BLaER1 (cell line): ENCODE results near the gene TAF10.

Experiments
- H3K27ac ChIP-seq: shearing (Covaris generic); formaldehyde crosslinking; 2 replicates; pipeline ENCODE4 v1.8.1; 2022
- H3K27me3 ChIP-seq: shearing (Covaris generic); formaldehyde crosslinking; 2 replicates; pipeline ENCODE4 v1.8.1; 2022
- H3K36me3 ChIP-seq: shearing (Covaris generic); formaldehyde crosslinking; 2 replicates; pipeline ENCODE4 v1.8.1; 2022
- H3K4me1 ChIP-seq: shearing (Covaris generic); formaldehyde crosslinking; 2 replicates; pipeline ENCODE4 v1.8.1; 2022
- H3K4me2 ChIP-seq: shearing (Covaris generic); formaldehyde crosslinking; 2 replicates; pipeline ENCODE4 v1.8.1; 2022
- H3K4me3 ChIP-seq: shearing (Covaris generic); formaldehyde crosslinking; 2 replicates; pipeline ENCODE4 v1.8.1; 2022
- H3K9ac ChIP-seq: shearing (Covaris generic); formaldehyde crosslinking; 2 replicates; pipeline ENCODE4 v1.8.1; 2022
- H3K9me3 ChIP-seq: shearing (Covaris generic); formaldehyde crosslinking; 2 replicates; pipeline ENCODE4 v1.8.1; 2022
- H4K20me1 ChIP-seq: shearing (Covaris generic); formaldehyde crosslinking; 2 replicates; pipeline ENCODE4 v1.8.1; 2022
- Cebpa-rat ChIP-seq: shearing (Covaris generic); IDR thresholded peaks from 2 replicates; pipeline ENCODE4 v1.8.1; 2022

The TAF10 gene

DNA sequence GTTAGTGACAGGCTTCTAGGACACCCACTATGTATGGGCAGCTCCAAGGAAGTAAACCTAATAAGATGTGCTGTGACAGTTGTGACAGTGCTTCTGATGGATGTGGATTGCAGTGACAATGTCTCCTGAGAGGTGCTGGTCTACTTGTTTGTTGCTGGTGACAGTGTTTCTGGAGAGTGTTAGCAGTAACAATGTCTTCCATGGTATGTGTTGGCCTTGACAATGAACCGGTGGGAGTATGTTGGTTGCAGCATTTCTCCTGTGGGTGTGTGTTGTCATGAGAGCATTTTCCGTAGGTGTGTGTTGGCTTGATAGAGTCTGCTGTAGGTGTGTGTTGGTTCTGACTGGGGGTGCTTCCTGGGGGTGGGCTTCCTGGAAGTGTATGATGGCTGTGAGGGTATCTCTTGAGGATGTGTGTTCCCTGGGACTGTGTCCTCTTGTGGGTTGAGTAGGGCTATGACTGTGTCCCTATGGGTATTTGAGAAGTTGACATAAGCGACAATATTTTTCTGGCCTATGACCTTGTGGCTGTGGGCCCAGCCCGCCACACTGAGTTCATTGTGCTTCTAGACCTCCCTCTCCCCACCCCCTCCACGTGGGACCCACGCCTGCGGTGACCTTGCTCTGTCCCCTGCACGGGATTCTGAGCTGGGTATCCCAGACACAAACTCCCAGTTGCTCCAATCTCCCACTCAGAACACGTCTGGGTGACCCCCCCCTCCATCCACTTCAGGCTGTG is 42.4 kb upstream of the TAF10 start:
- Histone ChIP-seq H3K4me3 (peak overlapping the region; percentile 82), H3K9ac (peak overlapping the region; percentile 84), H3K4me1 (peaks cover 35% of the 10 kb centered on the region), H4K20me1 (peaks cover 25% of the 10 kb centered on the region; the same call in 1 of the 2 replicates), H3K9me3 (no peaks in the 10 kb centered on the region), H3K36me3 (no peaks in the 10 kb centered on the region), H3K4me2 (peak overlapping the region; percentile 82), H3K27ac (peak overlapping the region; percentile 85), H3K27me3 (peaks cover 47% of the 10 kb centered on the region)
- TF ChIP-seq Cebpa-rat = no peak

DNA sequence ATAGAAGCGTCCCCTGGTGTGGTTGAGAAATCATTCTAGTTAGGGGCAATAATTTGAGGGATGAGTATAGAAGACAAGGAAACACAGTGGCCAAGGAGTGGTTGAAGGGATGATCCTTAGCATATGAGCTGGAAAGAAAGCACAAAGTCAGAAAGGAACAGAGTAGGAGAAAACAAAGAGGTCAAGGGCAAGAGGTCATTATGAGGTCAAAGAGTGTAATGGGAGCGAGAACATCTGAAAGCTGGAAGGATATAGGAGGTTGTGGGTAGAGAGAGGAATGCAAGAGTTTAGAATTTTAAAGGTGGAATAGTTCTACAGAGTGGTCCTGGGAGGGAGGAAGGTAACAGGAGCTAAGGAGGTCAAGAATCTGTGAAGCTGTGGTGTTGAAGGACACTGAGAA is 41.6 kb upstream of the TAF10 start:
- Histone ChIP-seq H3K4me3 (no peak overlapping the region), H3K9ac (no peak overlapping the region), H3K4me2 (peak overlapping the region; percentile 82), H3K9me3 (no peaks in the 10 kb centered on the region), H3K27ac (no peak overlapping the region), H4K20me1 (peaks cover 25% of the 10 kb centered on the region; the same call in 1 of the 2 replicates), H3K27me3 (peaks cover 47% of the 10 kb centered on the region), H3K36me3 (no peaks in the 10 kb centered on the region), H3K4me1 (peaks cover 43% of the 10 kb centered on the region)
- no peak for TF ChIP-seq Cebpa-rat

DNA sequence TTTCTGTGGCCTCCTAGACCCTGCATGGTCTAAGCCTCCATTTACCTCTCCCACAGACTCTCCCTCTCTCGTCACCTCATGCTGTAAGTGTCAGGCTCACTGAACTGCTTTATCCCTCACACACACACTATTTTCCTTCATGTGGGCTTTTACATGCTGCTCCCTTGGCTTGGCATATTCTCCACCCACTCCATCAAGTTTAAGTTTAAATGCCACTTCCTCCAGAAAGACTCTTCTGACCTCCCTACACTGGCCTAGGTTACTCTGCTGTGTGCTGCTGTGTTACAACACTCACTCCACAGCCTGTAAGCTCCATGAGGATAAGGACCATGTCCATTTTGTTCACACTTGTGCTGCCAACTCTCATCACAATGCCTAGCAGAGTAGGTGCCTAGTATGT is 41.1 kb upstream of the TAF10 start:
- Histone ChIP-seq H3K9me3 (no peaks in the 10 kb centered on the region), H3K36me3 (no peaks in the 10 kb centered on the region), H3K4me1 (peaks cover 49% of the 10 kb centered on the region), H4K20me1 (peaks cover 25% of the 10 kb centered on the region; the same call in 1 of the 2 replicates), H3K9ac (no peak overlapping the region), H3K27ac (no peak overlapping the region), H3K4me2 (peak overlapping the region; percentile 4), H3K4me3 (no peak overlapping the region), H3K27me3 (peaks cover 47% of the 10 kb centered on the region)
- TF ChIP-seq Cebpa-rat = no peak

DNA sequence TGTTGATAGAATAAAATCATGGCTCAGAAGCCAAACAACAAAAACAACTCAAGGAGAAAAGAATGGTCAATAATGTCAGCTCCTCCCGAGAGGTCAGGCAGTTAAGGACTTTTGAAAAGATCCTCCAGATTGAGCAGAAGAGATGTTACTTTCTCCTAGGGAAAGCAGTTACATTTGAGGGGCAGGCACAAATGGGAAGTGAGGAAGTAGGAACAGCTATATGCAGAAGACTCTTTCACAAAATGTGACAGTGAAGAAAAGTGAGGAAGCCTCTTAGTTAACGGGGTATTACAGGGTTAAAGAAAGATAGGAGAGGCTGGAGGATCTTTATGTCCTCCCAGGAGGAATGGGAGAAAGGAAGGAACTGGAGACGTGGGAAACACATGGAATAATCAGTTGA is 40.2 kb upstream of the TAF10 start:
- Histone ChIP-seq H3K9me3 (no peaks in the 10 kb centered on the region), H3K9ac (no peak overlapping the region), H3K4me3 (no peak overlapping the region), H4K20me1 (peaks cover 25% of the 10 kb centered on the region; the same call in 1 of the 2 replicates), H3K36me3 (no peaks in the 10 kb centered on the region), H3K4me2 (no peak overlapping the region; the same call in 1 of the 2 replicates), H3K27me3 (peaks cover 44% of the 10 kb centered on the region), H3K4me1 (peaks cover 58% of the 10 kb centered on the region), H3K27ac (no peak overlapping the region)
- no peak for TF ChIP-seq Cebpa-rat

DNA sequence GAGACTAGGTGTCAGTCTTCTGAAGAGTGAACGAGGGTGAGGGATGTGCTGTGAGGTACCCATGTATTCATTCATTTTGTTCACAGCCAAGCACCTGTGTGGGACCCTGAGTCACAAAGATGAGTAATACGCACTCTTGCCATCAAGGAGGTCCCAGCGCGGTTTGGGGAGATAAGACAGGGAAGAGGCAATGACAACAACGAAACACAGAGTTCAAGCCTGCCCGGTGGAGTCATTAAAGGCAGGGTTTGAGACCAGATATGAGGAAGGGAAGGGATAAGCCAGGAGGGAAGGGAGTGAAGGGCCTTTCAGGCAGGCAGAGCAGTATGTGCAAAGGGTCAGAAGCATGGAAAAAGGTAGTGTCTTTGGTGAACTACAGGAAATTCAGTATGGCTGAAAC is 39.0 kb upstream of the TAF10 start:
- Histone ChIP-seq H4K20me1 (peaks cover 25% of the 10 kb centered on the region; the same call in 1 of the 2 replicates), H3K9ac (no peak overlapping the region), H3K4me3 (no peak overlapping the region), H3K27me3 (peaks cover 32% of the 10 kb centered on the region), H3K4me1 (peaks cover 63% of the 10 kb centered on the region), H3K36me3 (no peaks in the 10 kb centered on the region), H3K9me3 (no peaks in the 10 kb centered on the region), H3K27ac (no peak overlapping the region), H3K4me2 (no peak overlapping the region)
- no peak for TF ChIP-seq Cebpa-rat

DNA sequence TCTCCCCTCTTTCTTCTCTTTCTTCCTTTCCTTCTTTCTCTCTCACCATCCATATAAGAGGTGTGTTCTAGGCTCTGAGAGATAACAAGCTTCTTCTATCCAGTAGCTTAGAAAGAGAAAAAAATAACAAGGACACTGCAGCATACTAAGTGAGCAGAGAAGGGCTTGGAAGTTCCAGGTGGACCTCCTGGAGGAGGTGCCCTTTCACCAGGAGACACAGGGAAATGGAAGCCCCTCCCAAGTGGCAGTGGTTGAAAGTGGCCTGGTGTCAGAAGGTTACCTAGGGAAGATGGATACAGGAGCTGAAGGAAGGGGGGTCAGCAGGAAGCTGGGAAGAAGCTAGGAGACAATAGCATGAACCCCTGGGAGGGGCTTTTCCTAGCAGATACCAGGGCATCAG is 38.1 kb upstream of the TAF10 start:
- Histone ChIP-seq H4K20me1 (peaks cover 25% of the 10 kb centered on the region; the same call in 1 of the 2 replicates), H3K9ac (no peak overlapping the region), H3K4me2 (no peak overlapping the region), H3K27me3 (peaks cover 25% of the 10 kb centered on the region), H3K4me3 (no peak overlapping the region), H3K4me1 (peaks cover 71% of the 10 kb centered on the region), H3K36me3 (0 out of 2 replicates have a peak, but pooled peaks cover under 1% of the 10 kb centered on the region), H3K9me3 (no peaks in the 10 kb centered on the region), H3K27ac (no peak overlapping the region)
- TF ChIP-seq Cebpa-rat = no peak

DNA sequence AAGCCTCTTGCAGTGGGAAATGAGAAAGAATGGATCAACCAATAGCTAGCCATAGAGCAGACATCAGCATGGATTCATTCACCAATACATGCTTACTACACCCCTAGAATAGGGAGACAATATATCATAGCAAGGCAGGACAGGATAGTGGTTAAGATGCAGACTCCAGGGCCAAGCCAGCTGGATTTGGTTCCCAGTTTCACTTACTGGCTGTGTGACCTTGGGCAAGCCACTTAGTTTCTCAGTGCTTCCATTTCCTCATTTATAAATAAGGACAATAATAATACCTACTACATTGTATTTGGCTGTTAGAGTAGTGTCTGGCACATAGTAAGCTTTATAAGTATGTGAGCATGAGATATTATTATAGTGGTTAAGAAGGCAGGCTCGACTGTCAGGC is 36.5 kb upstream of the TAF10 start:
- Histone ChIP-seq H3K9ac (no peak overlapping the region), H3K27ac (no peak overlapping the region), H3K27me3 (peaks cover 10% of the 10 kb centered on the region; the same call in 1 of the 2 replicates), H3K9me3 (no peaks in the 10 kb centered on the region), H3K4me3 (no peak overlapping the region), H3K4me1 (peaks cover 58% of the 10 kb centered on the region), H3K4me2 (peak overlapping the region; percentile 89; the same call in 1 of the 2 replicates), H4K20me1 (peaks cover 19% of the 10 kb centered on the region; the same call in 1 of the 2 replicates), H3K36me3 (peaks cover 9% of the 10 kb centered on the region)
- TF ChIP-seq Cebpa-rat = no peak

DNA sequence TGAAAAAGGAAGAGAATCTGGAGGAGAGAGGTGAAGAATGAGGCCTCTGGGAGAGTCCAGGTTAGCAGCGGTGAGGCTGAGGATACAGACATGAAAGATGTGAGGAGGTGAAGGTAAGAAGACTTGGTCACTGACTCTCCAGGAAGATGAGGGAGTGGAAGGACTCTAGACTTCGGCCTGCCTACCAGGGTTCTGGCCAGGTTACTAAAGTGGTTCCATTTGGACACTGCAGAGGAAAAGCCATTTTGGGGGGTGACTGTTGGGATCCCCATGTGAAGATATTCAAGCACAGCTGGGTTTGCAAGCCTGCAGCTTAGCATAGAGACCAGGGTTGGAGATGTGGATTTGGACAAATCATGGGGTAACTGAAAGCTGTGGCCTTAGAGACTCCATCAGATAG is 35.8 kb upstream of the TAF10 start:
- Histone ChIP-seq H3K27me3 (peaks cover 5% of the 10 kb centered on the region; the same call in 1 of the 2 replicates), H3K36me3 (peaks cover 9% of the 10 kb centered on the region), H3K9me3 (no peaks in the 10 kb centered on the region), H3K4me3 (0 out of 2 replicates have a peak overlapping the region, but pooled peaks have one; percentile 43), H4K20me1 (peaks cover 12% of the 10 kb centered on the region; the same call in 1 of the 2 replicates), H3K4me2 (peak overlapping the region; percentile 89), H3K27ac (peak overlapping the region; percentile 74), H3K9ac (peak overlapping the region; percentile 46; the same call in 1 of the 2 replicates), H3K4me1 (peaks cover 59% of the 10 kb centered on the region)
- no peak for TF ChIP-seq Cebpa-rat

DNA sequence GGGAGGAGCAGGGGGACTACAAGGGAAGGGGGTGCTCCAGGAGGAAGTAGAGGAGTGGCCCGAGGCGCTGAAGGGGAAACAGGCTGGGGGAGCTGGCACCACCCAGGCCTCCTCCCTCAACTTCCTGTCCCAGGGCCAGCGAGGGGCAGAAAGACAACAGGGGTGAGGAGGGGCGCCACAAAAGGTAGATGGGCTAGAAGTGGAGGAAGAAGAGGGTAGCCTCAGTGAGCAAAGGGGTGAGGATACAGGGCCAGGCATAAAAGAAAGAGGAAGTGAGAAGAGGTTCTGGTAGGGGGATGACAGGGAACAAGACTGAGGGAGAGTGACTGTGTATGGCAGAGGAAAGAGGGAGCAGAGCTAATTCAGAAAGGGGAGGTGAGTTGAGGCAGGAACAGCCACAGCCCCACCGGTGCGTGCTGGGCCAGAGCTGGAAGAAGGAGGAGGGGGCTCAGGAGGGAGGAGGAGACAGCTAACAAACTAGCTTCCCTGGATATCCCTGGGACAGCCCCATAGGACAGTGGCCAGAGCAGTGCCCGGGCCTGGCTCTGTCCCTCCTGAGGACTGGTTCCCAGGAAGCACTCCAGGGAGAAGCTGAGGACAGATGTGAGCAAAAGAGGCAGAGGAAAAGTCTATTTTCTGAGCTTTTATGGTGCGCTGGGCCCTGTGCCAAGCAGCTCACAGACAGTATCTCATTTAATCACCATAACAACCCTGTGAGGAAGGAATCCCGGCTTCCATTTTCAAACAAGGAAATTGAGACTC is 35.1 kb upstream of the TAF10 start:
- H3K9ac ChIP-seq = peak overlapping the region; percentile 46
- H3K4me1 ChIP-seq = peaks cover 55% of the 10 kb centered on the region
- H3K27me3 ChIP-seq = no peaks in the 10 kb centered on the region
- peak overlapping the region; percentile 89 for H3K4me2 ChIP-seq
- H4K20me1 ChIP-seq = peaks cover 5% of the 10 kb centered on the region; the same call in 1 of the 2 replicates
- peak overlapping the region; percentile 43 for H3K4me3 ChIP-seq
- H3K27ac ChIP-seq = peak overlapping the region; percentile 74
- H3K9me3 ChIP-seq = no peaks in the 10 kb centered on the region
- TF ChIP-seq Cebpa-rat = no peak
- H3K36me3 ChIP-seq = peaks cover 9% of the 10 kb centered on the region

DNA sequence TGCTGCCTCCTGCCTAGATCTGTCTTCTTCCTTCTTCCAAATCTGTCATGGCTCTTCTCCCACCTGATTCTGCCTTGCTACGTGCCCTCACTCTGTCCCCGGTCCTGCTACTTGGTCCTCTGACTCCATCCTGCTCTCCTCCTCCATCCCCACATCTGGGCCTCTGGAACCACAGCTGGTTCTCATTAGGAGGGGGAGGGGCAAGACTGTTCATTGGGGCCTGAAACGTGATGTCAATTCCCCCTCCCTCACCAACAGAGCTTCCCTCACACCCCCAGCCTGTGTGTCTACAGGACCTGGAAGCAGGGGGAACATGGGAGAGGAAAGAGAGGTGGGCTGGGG is 34.5 kb upstream of the TAF10 start:
- H3K4me1 ChIP-seq = peaks cover 55% of the 10 kb centered on the region
- H3K27me3 ChIP-seq = no peaks in the 10 kb centered on the region
- TF ChIP-seq Cebpa-rat = no peak
- no peaks in the 10 kb centered on the region for H3K9me3 ChIP-seq
- H3K4me2 ChIP-seq = peak overlapping the region; percentile 89
- H3K4me3 ChIP-seq = peak overlapping the region; percentile 43
- H3K9ac ChIP-seq = peak overlapping the region; percentile 46; the same call in 1 of the 2 replicates
- H3K36me3 ChIP-seq = peaks cover 15% of the 10 kb centered on the region
- peaks cover 3% of the 10 kb centered on the region; the same call in 1 of the 2 replicates for H4K20me1 ChIP-seq
- peak overlapping the region; percentile 74 for H3K27ac ChIP-seq
